ENCODE data around the gene HINT3. TPM values are rescaled to one million over a fixed set of nuclear protein-coding genes. Genes with fewer than 3 reads are reported as not detected.

HINT3 gene
- polyA plus RNA-seq, 1 donor (not counting 4 experiments of a cell fraction or from before 2014, with no cell fraction given) = 3.9 TPM

- dilution Hi-C loops (cut with MboI; ENCODE audit: extremely low pct_ligation_motif_present, low sequenced_read_pairs) = no loop called here
- no peak for DNase-seq (ENCODE audit: low read depth, low spot score)
- peaks cover 26% of the 10 kb centered on the region for H3K4me1 ChIP-seq (ENCODE audit: control insufficient read depth, extremely low read depth, insufficient read depth, low read length)
- H3K4me2 ChIP-seq (ENCODE audit: control insufficient read depth, extremely low read depth, insufficient read depth, low read depth, low read length) = peak overlapping the region; percentile 61
- H3K9me1 ChIP-seq (ENCODE audit: control insufficient read depth, extremely low read depth, insufficient read depth, low read length) = no peaks in the 10 kb centered on the region
- TF ChIP-seq, protein P1, sequence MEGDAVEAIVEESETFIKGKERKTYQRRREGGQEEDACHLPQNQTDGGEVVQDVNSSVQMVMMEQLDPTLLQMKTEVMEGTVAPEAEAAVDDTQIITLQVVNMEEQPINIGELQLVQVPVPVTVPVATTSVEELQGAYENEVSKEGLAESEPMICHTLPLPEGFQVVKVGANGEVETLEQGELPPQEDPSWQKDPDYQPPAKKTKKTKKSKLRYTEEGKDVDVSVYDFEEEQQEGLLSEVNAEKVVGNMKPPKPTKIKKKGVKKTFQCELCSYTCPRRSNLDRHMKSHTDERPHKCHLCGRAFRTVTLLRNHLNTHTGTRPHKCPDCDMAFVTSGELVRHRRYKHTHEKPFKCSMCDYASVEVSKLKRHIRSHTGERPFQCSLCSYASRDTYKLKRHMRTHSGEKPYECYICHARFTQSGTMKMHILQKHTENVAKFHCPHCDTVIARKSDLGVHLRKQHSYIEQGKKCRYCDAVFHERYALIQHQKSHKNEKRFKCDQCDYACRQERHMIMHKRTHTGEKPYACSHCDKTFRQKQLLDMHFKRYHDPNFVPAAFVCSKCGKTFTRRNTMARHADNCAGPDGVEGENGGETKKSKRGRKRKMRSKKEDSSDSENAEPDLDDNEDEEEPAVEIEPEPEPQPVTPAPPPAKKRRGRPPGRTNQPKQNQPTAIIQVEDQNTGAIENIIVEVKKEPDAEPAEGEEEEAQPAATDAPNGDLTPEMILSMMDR (optimal IDR thresholded peaks at IDR 0.05 in 1 of 3, IDR thresholded peaks at IDR 0.05 in 1 of 3, conservative IDR thresholded peaks at IDR 0.05 in 1 of 3; ENCODE audit: extremely low read depth in 1 of 3, insufficient read depth in 2 of 3, low read length in 3 of 3) = no peak
- TF ChIP-seq EZH2 (IDR thresholded peaks at IDR 0.05; ENCODE audit: low read length) = no peak
- FAIRE-seq = peak; percentile 13
- H3K9me3 ChIP-seq (ENCODE audit: control insufficient read depth, low read depth, low read length) = no peaks in the 10 kb centered on the region
- H3K27ac ChIP-seq (ENCODE audit: control insufficient read depth, insufficient read depth, low read length) = peak overlapping the region; percentile 42
- H3K4me3 ChIP-seq (ENCODE audit: control insufficient read depth in 2 of 3, extremely low read depth in 1 of 3, insufficient read depth in 2 of 3, low read depth in 1 of 3, low read length in 3 of 3) = no peak overlapping the region
- H2AFZ ChIP-seq (ENCODE audit: control insufficient read depth, low read length) = no peak overlapping the region
- no peaks in the 10 kb centered on the region for H4K20me1 ChIP-seq (ENCODE audit: control insufficient read depth, extremely low read depth, insufficient read depth, low read length)
- no peaks in the 10 kb centered on the region for H3K27me3 ChIP-seq (ENCODE audit: control insufficient read depth, extremely low read depth, insufficient read depth, low read length)
- H3K79me2 ChIP-seq (ENCODE audit: control insufficient read depth, insufficient read depth, low read length) = no peaks in the 10 kb centered on the region
- H3K36me3 ChIP-seq (ENCODE audit: control insufficient read depth in 2 of 2, extremely low read depth in 1 of 2, insufficient read depth in 2 of 2, low read length in 2 of 2) = peaks cover 4 to 25% of the 10 kb centered on the region in 2 experiments
- no peak overlapping the region for H3K9ac ChIP-seq (ENCODE audit: control insufficient read depth, extremely low read depth, insufficient read depth, low read length)
These were observed 31.7 kb upstream of the HINT3 start for GRCh38 chr6:125924697-125925358.

DNA sequence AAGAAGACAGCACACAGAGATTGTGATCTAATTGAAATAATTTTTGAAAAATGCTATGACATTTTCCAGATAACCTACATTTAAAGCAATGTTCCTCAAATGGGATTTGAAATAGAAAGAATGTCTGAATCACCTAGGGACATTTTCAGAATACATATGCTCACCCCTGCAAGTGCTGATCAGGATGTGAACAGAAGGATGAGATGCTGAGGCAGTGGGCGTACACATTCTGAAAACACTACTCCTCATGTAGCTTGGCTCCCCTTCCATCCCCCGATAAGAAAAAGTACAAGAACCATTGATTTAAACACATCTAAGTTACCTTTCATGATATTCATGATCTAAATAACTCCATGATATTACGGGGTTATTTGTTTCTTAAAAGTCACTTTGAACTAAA, 29.9 kb upstream of the HINT3 start:
- no peaks in the 10 kb centered on the region for H3K27me3 ChIP-seq (ENCODE audit: control insufficient read depth, extremely low read depth, insufficient read depth, low read length)
- no peaks in the 10 kb centered on the region for H3K79me2 ChIP-seq (ENCODE audit: control insufficient read depth, insufficient read depth, low read length)
- dilution Hi-C loops (cut with MboI; ENCODE audit: extremely low pct_ligation_motif_present, low sequenced_read_pairs) = no loop called here
- H3K4me3 ChIP-seq (ENCODE audit: control insufficient read depth in 2 of 3, extremely low read depth in 1 of 3, insufficient read depth in 2 of 3, low read depth in 1 of 3, low read length in 3 of 3) = no peak overlapping the region
- no peak for FAIRE-seq
- peaks cover 4 to 19% of the 10 kb centered on the region in 2 experiments for H3K36me3 ChIP-seq (ENCODE audit: control insufficient read depth in 2 of 2, extremely low read depth in 1 of 2, insufficient read depth in 2 of 2, low read length in 2 of 2)
- no peak overlapping the region for H3K27ac ChIP-seq (ENCODE audit: control insufficient read depth, insufficient read depth, low read length)
- no peak overlapping the region for H2AFZ ChIP-seq (ENCODE audit: control insufficient read depth, low read length)
- H3K9ac ChIP-seq (ENCODE audit: control insufficient read depth, extremely low read depth, insufficient read depth, low read length) = no peak overlapping the region
- DNase-seq (ENCODE audit: low read depth, low spot score) = no peak
- H3K4me2 ChIP-seq (ENCODE audit: control insufficient read depth, extremely low read depth, insufficient read depth, low read depth, low read length) = no peak overlapping the region
- no peaks in the 10 kb centered on the region for H4K20me1 ChIP-seq (ENCODE audit: control insufficient read depth, extremely low read depth, insufficient read depth, low read length)
- H3K9me1 ChIP-seq (ENCODE audit: control insufficient read depth, extremely low read depth, insufficient read depth, low read length) = no peaks in the 10 kb centered on the region
- TF ChIP-seq EZH2 (IDR thresholded peaks at IDR 0.05; ENCODE audit: low read length) = no peak
- TF ChIP-seq, protein P1 (optimal IDR thresholded peaks at IDR 0.05 in 1 of 3, IDR thresholded peaks at IDR 0.05 in 1 of 3, conservative IDR thresholded peaks at IDR 0.05 in 1 of 3; ENCODE audit: extremely low read depth in 1 of 3, insufficient read depth in 2 of 3, low read length in 3 of 3) = no peak
- H3K4me1 ChIP-seq (ENCODE audit: control insufficient read depth, extremely low read depth, insufficient read depth, low read length) = peaks cover 23% of the 10 kb centered on the region
- no peaks in the 10 kb centered on the region for H3K9me3 ChIP-seq (ENCODE audit: control insufficient read depth, low read depth, low read length)

All from keratinocyte (primary cell).